ENCODE data around the gene VTI1A. TPM values are rescaled to one million over a fixed set of nuclear protein-coding genes. Genes with fewer than 3 reads are reported as not detected.

Gene VTI1A
- total RNA-seq, 6 experiments from 2014 or later, result 23.6 to 27.9 (median 24.9) TPM

GRCh38 chr10:112409299-112409698, 37.7 kb upstream of the VTI1A start:
- TF ChIP-seq CTCF (IDR thresholded peaks at IDR 0.05), result no peak
- Mint-ChIP-seq H3K4me1 (ENCODE audit: low read depth) (peaks cover 10% of the 10 kb centered on the region), H3K4me3 (no peak overlapping the region), H3K9me3 (no peaks in the 10 kb centered on the region), H3K36me3 (ENCODE audit: low read depth) (peaks cover 7% of the 10 kb centered on the region; the same call in 1 of the 2 replicates), H3K27me3 (ENCODE audit: insufficient read depth) (peaks cover 9% of the 10 kb centered on the region), H3K27ac (no peak overlapping the region)
- no peak for DNase-seq

DNA sequence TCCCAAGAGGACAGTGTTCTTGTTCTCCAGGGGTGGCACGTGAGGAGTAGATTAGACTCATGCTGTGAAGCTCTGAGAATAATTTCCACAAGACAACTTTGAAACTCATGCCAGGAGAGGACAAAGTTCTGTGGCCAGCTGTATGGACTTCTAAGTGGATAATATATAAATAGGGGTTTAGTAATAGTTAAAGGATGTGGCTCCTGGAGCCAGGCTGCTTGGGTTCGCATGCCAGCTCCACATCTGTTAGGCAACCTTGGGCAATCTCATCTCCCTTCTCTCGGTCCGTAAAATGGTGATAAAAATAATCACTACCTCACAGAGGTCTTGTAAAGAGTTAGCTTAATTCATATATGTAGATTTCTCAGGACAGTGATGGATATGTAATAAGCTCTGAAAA, 37.3 kb upstream of the VTI1A start:
- Mint-ChIP-seq H3K36me3 (ENCODE audit: low read depth) (peaks cover 7% of the 10 kb centered on the region; the same call in 1 of the 2 replicates), H3K4me1 (ENCODE audit: low read depth) (peaks cover 5% of the 10 kb centered on the region), H3K9me3 (no peaks in the 10 kb centered on the region), H3K27ac (no peak overlapping the region), H3K4me3 (no peak overlapping the region), H3K27me3 (ENCODE audit: insufficient read depth) (peaks cover 11% of the 10 kb centered on the region)
- no peak for DNase-seq
- TF ChIP-seq CTCF (IDR thresholded peaks at IDR 0.05), result no peak

- TF ChIP-seq CTCF (IDR thresholded peaks at IDR 0.05), result no peak
- no peak overlapping the region for H3K4me3 Mint-ChIP-seq
- H3K36me3 Mint-ChIP-seq (ENCODE audit: low read depth), result peaks cover 8% of the 10 kb centered on the region; the same call in 1 of the 2 replicates
- DNase-seq, result no peak
- peaks cover 15% of the 10 kb centered on the region for H3K27me3 Mint-ChIP-seq (ENCODE audit: insufficient read depth)
- peaks cover 9% of the 10 kb centered on the region for H3K4me1 Mint-ChIP-seq (ENCODE audit: low read depth)
- H3K27ac Mint-ChIP-seq, result no peak overlapping the region
- no peaks in the 10 kb centered on the region for H3K9me3 Mint-ChIP-seq
Measured at GRCh38 chr10:112412696-112413095, 34.3 kb upstream of the VTI1A start.

DNA sequence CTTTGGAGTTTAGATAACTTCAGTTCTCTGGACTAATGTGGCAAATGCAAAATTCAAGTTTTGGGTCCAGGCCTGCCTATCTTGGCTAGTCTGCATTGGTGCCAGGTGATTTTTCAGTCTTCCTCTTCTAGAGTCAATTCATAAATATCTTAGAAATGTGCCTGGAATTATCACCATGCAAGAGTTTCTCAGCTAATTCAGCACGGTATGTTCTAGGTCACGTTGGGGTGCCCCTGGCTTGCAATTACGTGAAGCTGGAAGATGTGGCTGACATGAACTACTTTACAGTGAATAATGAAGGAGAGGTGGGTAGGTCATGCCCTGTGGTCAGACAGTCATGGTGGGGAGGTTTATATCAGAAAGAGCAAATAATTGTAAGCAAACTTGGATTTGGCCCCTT, 25.3 kb upstream of the VTI1A start:
- no peaks in the 10 kb centered on the region for H3K36me3 Mint-ChIP-seq (ENCODE audit: low read depth)
- H3K4me1 Mint-ChIP-seq (ENCODE audit: low read depth), result no peaks in the 10 kb centered on the region
- DNase-seq, result peak; percentile 5
- no peak overlapping the region for H3K27ac Mint-ChIP-seq
- H3K9me3 Mint-ChIP-seq, result no peaks in the 10 kb centered on the region
- no peaks in the 10 kb centered on the region for H3K27me3 Mint-ChIP-seq (ENCODE audit: insufficient read depth)
- H3K4me3 Mint-ChIP-seq, result no peak overlapping the region
- no peak for TF ChIP-seq CTCF (IDR thresholded peaks at IDR 0.05)

DNA sequence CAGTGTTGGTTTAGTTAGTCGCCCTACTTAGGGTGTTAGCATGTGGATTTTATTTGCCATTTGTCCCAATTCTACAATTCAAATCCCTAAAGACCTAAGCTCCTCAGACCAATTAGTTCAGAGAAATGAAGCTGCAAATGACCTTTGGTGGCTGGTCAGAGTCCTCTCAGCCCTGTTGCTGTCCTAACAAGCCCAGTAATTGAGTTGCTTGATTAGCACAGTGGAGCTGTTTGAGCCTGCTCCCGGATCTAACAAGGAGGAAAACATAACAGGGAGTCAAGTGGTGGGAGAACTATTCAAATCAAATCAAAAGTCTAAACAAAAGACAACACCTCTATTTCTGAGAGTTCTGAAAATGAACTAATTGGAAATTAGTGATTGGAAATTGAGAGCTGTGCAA, 22.4 kb upstream of the VTI1A start:
- no peaks in the 10 kb centered on the region for H3K4me1 Mint-ChIP-seq (ENCODE audit: low read depth)
- no peak for TF ChIP-seq CTCF (IDR thresholded peaks at IDR 0.05)
- H3K36me3 Mint-ChIP-seq (ENCODE audit: low read depth), result no peaks in the 10 kb centered on the region
- H3K27ac Mint-ChIP-seq, result no peak overlapping the region
- no peaks in the 10 kb centered on the region for H3K9me3 Mint-ChIP-seq
- DNase-seq, result no peak
- no peak overlapping the region for H3K4me3 Mint-ChIP-seq
- no peaks in the 10 kb centered on the region for H3K27me3 Mint-ChIP-seq (ENCODE audit: insufficient read depth)

GRCh38 chr10:112426111-112426510, 20.9 kb upstream of the VTI1A start:
- Mint-ChIP-seq H3K27me3 (ENCODE audit: insufficient read depth) (no peaks in the 10 kb centered on the region), H3K4me3 (no peak overlapping the region), H3K9me3 (no peaks in the 10 kb centered on the region), H3K36me3 (ENCODE audit: low read depth) (no peaks in the 10 kb centered on the region), H3K4me1 (ENCODE audit: low read depth) (no peaks in the 10 kb centered on the region), H3K27ac (no peak overlapping the region)
- no peak for TF ChIP-seq CTCF (IDR thresholded peaks at IDR 0.05)
- no peak for DNase-seq
